DOHH2 (cell line): ENCODE data around the gene PRDM15.

Source experiments
- EZH2phosphoT487 ChIP-seq: fragments of 200-600 bp; sonication (generic); IDR thresholded peaks from 2 replicates; pipeline ENCODE4 v1.6.1; 2017; ENCODE audit warnings: borderline replicate concordance, mild to moderate bottlenecking, antibody characterized with exemption, low read length, moderate library complexity, mixed read lengths
- TF ChIP-seq, protein P1 (sequence below): fragments of 200-600 bp; sonication (generic); IDR thresholded peaks from one replicate; pipeline ENCODE4 v1.5.1; 2014; ENCODE audit warnings: antibody characterized with exemption, mild to moderate bottlenecking, low read depth, low read length; ENCODE audit not compliant: poor library complexity, severe bottlenecking

DNA sequence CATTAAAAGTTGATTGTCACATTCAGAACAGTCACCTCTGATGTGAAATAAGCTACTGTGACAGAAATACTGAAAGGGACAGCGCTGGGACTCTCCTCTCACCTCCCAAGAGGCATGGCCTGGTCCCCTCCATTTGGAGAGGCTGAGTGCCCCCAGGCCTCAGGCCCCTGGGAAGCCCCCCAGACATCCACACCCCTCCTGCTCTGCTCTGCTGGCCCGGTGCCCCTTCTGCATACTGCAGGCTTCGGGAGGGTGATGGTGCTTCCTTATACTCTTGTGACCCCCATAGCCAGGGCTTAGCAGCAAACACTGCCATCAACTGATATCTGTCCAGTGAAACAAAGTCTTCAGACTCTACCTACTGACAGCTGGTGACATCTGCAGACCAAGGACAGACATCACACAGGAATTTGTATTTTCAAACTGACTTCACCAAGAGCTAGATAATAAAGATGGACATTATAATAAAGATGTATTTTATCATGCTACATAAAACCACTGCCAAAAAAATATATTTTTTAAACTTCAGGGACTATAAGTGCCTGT, 37.8 kb upstream of the PRDM15 start:
- TF ChIP-seq, protein P1, sequence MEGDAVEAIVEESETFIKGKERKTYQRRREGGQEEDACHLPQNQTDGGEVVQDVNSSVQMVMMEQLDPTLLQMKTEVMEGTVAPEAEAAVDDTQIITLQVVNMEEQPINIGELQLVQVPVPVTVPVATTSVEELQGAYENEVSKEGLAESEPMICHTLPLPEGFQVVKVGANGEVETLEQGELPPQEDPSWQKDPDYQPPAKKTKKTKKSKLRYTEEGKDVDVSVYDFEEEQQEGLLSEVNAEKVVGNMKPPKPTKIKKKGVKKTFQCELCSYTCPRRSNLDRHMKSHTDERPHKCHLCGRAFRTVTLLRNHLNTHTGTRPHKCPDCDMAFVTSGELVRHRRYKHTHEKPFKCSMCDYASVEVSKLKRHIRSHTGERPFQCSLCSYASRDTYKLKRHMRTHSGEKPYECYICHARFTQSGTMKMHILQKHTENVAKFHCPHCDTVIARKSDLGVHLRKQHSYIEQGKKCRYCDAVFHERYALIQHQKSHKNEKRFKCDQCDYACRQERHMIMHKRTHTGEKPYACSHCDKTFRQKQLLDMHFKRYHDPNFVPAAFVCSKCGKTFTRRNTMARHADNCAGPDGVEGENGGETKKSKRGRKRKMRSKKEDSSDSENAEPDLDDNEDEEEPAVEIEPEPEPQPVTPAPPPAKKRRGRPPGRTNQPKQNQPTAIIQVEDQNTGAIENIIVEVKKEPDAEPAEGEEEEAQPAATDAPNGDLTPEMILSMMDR: peak; percentile 52
- no peak for TF ChIP-seq EZH2phosphoT487
